Liver (tissue), 9 donors: ENCODE results near the gene RAP2C. TPM values are rescaled to one million over a fixed set of nuclear protein-coding genes. Genes with fewer than 3 reads are reported as not detected.

Source experiments
- DNase-seq: peaks from one replicate; pipeline ENCODE4 v3.0.0-alpha.2; 2017; ENCODE audit warnings: low spot score
- H3K27ac ChIP-seq, 2 donors: one replicate each; pipeline ENCODE4 v1.7.0; 2013; ENCODE audit warnings: inconsistent platforms in 2 of 2, low read length in 2 of 2, control low read depth in 1 of 2, low read depth in 1 of 2, mild to moderate bottlenecking in 1 of 2
- H3K27me3 ChIP-seq, 4 donors: one replicate each; pipeline versions ENCODE4 v1.6.1 to v1.7.0; 2013; ENCODE audit warnings: low read length in 3 of 4, inconsistent platforms in 1 of 4, mild to moderate bottlenecking in 1 of 4, moderate library complexity in 1 of 4; ENCODE audit not compliant: control insufficient read depth in 4 of 4, insufficient read depth in 4 of 4
- H3K36me3 ChIP-seq, 4 donors: one replicate each; pipeline versions ENCODE4 v1.6.1 to v1.7.0; 2013; ENCODE audit warnings: low read length in 3 of 4, mild to moderate bottlenecking in 3 of 4, low read depth in 1 of 4, moderate library complexity in 1 of 4; ENCODE audit not compliant: control insufficient read depth in 4 of 4, insufficient read depth in 3 of 4
- H3K4me1 ChIP-seq, 4 donors: one replicate each; pipeline versions ENCODE4 v1.6.1 to v1.7.0; 2013; ENCODE audit warnings: low read length in 3 of 4, mild to moderate bottlenecking in 3 of 4, moderate library complexity in 1 of 4; ENCODE audit not compliant: control insufficient read depth in 4 of 4, insufficient read depth in 4 of 4
- H3K4me3 ChIP-seq, 3 donors: one replicate each; pipeline versions ENCODE4 v1.6.1 to v1.7.0; 2013; ENCODE audit warnings: low read length in 3 of 3, control low read depth in 1 of 3, low read depth in 1 of 3, mild to moderate bottlenecking in 1 of 3
- H3K9ac ChIP-seq, 2 donors: one replicate each; pipeline ENCODE4 v1.7.0; 2013; ENCODE audit warnings: low read length in 2 of 2, mild to moderate bottlenecking in 2 of 2, moderate library complexity in 2 of 2, control low read depth in 1 of 2, low read depth in 1 of 2
- H3K9me3 ChIP-seq, 4 donors: one replicate each; pipeline versions ENCODE4 v1.6.1 to v1.7.0; 2013; ENCODE audit warnings: low read length in 3 of 4; ENCODE audit not compliant: control insufficient read depth in 4 of 4
- CTCF ChIP-seq: fragments of 150-350 bp; IDR thresholded peaks from 2 replicates; pipeline ENCODE4 v1.5.1; 2017; ENCODE audit warnings: improper control_type of control experiment, low read depth, low read length; ENCODE audit not compliant: missing input control
- EGR1 ChIP-seq, 2 donors: IDR thresholded peaks; 2 replicates each; pipeline ENCODE4 v1.6.1; 2016 to 2018; ENCODE audit warnings: antibody characterized with exemption in 2 of 2, low read depth in 2 of 2
- FOXA1 ChIP-seq: IDR thresholded peaks from 2 replicates; pipeline ENCODE4 v1.6.1; 2016; ENCODE audit warnings: antibody characterized with exemption
- HNF4A ChIP-seq, 2 donors: conservative IDR thresholded peaks; 2 replicates each; pipeline ENCODE4 v1.6.1; 2016; ENCODE audit warnings: antibody characterized with exemption in 2 of 2, mild to moderate bottlenecking in 2 of 2
- JUND ChIP-seq, 2 donors: IDR thresholded peaks; 2 replicates each; pipeline ENCODE4 v1.6.1; 2016; ENCODE audit warnings: antibody characterized with exemption in 2 of 2
- MAX ChIP-seq: IDR thresholded peaks from 2 replicates; pipeline ENCODE4 v1.6.1; 2016; ENCODE audit warnings: antibody characterized with exemption
- RAD21 ChIP-seq, 2 donors: IDR thresholded peaks; 2 replicates each; pipeline ENCODE4 v1.6.1; 2016; ENCODE audit warnings: antibody characterized with exemption in 2 of 2, mild to moderate bottlenecking in 2 of 2
- REST ChIP-seq: IDR thresholded peaks from 2 replicates; pipeline ENCODE4 v1.6.1; 2016; ENCODE audit warnings: antibody characterized with exemption, mild to moderate bottlenecking
- RXRA ChIP-seq, 2 donors: IDR thresholded peaks; 2 replicates each; pipeline ENCODE4 v1.6.1; 2017 to 2018; ENCODE audit warnings: antibody characterized with exemption in 2 of 2, mild to moderate bottlenecking in 1 of 2
- SP1 ChIP-seq: IDR thresholded peaks from 2 replicates; pipeline ENCODE4 v1.6.1; 2018; ENCODE audit warnings: antibody characterized with exemption, mild to moderate bottlenecking
- TAF1 ChIP-seq: conservative IDR thresholded peaks from 2 replicates; pipeline ENCODE4 v1.6.1; 2016; ENCODE audit warnings: antibody characterized with exemption, mild to moderate bottlenecking
- YY1 ChIP-seq: IDR thresholded peaks from 2 replicates; pipeline ENCODE4 v1.6.1; 2016; ENCODE audit warnings: antibody characterized with exemption, mild to moderate bottlenecking
- ZBTB33 ChIP-seq: IDR thresholded peaks from 2 replicates; pipeline ENCODE4 v1.6.1; 2016; ENCODE audit warnings: antibody characterized with exemption
- WGBS: extraction: QIAGEN DNeasy Blood & Tissue Kit; methylation state at CpG from one replicate; pipeline ENCODE4 v1.1.7; 2013; 5-methylcytosine and 5-hydroxymethylcytosine counted together
- polyA plus RNA-seq, 2 donors: library from polyadenylated mRNA; stranded (reverse) in 1 of 2; unstranded in 1 of 2; fragments of 200-250 nt in 1 of 2; fragments of >200 nt in 1 of 2; fragmentation: Nextera tagmentation in 1 of 2; extraction: Ambion mirVana in 1 of 2; gene quantifications; one replicate each; pipeline versions ENCODE4 v1.2.1 to v1.2.3, GENCODE V29; 2013 to 2015
- total RNA-seq, 2 donors: library from RNA; depleted of rRNA; stranded (reverse); fragments of >200 nt; gene quantifications; one replicate each; pipeline ENCODE4 v1.2.3, GENCODE V29; 2014
- donor health status: healthy.
- donor health status: healthy.
- donor health status: healthy.
- donor health status: healthy.
- donor health status: healthy.

Gene RAP2C
- total and polyA plus RNA-seq, 4 donors = 12.6 to 35.3 (median 19.3) TPM

GRCh38 chrX:132173647-132174046, 45.6 kb downstream of the RAP2C start:
- no peak for DNase-seq
- H3K36me3 ChIP-seq = no peaks in the 10 kb centered on the region
- H3K4me3 ChIP-seq = no peak overlapping the region
- 96% methylated on average over 1 of the region's 1 CpG for WGBS
- no peaks in the 10 kb centered on the region for H3K27me3 ChIP-seq
- H3K4me1 ChIP-seq = peaks cover 0 to 33% (median 17%) of the 10 kb centered on the region in 4 donors
- no peak overlapping the region for H3K9ac ChIP-seq
- H3K9me3 ChIP-seq = no peaks in the 10 kb centered on the region
- no peak for TF ChIP-seq RAD21 (IDR thresholded peaks at IDR 0.05)
- TF ChIP-seq REST = no peak
- TF ChIP-seq SP1 = no peak
- H3K27ac ChIP-seq = no peak overlapping the region

GRCh38 chrX:132171881-132172280, 47.4 kb downstream of the RAP2C start:
- Histone ChIP-seq H3K9ac (no peak overlapping the region), H3K27ac (no peak overlapping the region), H3K27me3 (no peaks in the 10 kb centered on the region), H3K9me3 (no peaks in the 10 kb centered on the region), H3K36me3 (no peaks in the 10 kb centered on the region), H3K4me3 (no peak overlapping the region), H3K4me1 (peaks cover 1 to 39% (median 18%) of the 10 kb centered on the region in 4 donors)
- no peak for TF ChIP-seq MAX
- TF ChIP-seq FOXA1 = no peak
- TF ChIP-seq RXRA (IDR thresholded peaks at IDR 0.05) = no peak
- no peak for TF ChIP-seq RAD21 (IDR thresholded peaks at IDR 0.05)
- no peak for TF ChIP-seq ZBTB33
- TF ChIP-seq JUND (IDR thresholded peaks at IDR 0.05) = no peak
- no peak for TF ChIP-seq REST
- TF ChIP-seq SP1 = no peak
- TF ChIP-seq HNF4A (conservative IDR thresholded peaks at IDR 0.05) = no peak
- TF ChIP-seq EGR1 (IDR thresholded peaks at IDR 0.05; ENCODE audit: low read depth in 2 of 2) = no peak
- TF ChIP-seq CTCF = no peak
- no peak for TF ChIP-seq TAF1
- TF ChIP-seq YY1 = no peak
- 73% methylated on average over 3 of the region's 3 CpGs for WGBS
- DNase-seq = no peak
